OCI-LY7 (cell line): ENCODE results near the gene ALG1.
"Not testable (repeated sequence)": the region's sequence is repeated elsewhere in the genome, so short reads cannot be mapped to it uniquely, and the experiment has no call there.

ENCODE experiments used
- CTCF ChIP-seq: fragments of 200-600 bp; sonication (generic); conservative IDR thresholded peaks from 2 replicates; pipeline ENCODE4 v1.5.1; 2014; ENCODE audit warnings: mild to moderate bottlenecking, antibody characterized with exemption, low read length, moderate library complexity, mixed read lengths
- EZH2phosphoT487 ChIP-seq: fragments of 200-600 bp; sonication (generic); IDR thresholded peaks from 2 replicates; pipeline ENCODE4 v1.6.1; 2018; ENCODE audit warnings: low read depth, borderline replicate concordance, mild to moderate bottlenecking, mixed run types, antibody characterized with exemption, low read length, moderate library complexity, mixed read lengths

GRCh38 chr16:5098221-5099159, 26.8 kb downstream of the ALG1 start:
- TF ChIP-seq CTCF, EZH2phosphoT487: not testable (repeated sequence)
